Ovary (tissue), 3 donors: ENCODE results near the gene GART.

Source experiments
- CTCF ChIP-seq, 3 donors: fragments of 450-650 bp in 2 of 3; fragments of 200-600 bp in 1 of 3; IDR thresholded peaks; one replicate each; pipeline versions ENCODE4 v1.5.1 to v1.8.0; 2016 to 2022; ENCODE audit warnings: antibody characterized with exemption in 3 of 3, mild to moderate bottlenecking in 1 of 3
- EP300 ChIP-seq: sonication (generic); formaldehyde crosslinking; IDR thresholded peaks from one replicate; pipeline ENCODE4 v1.6.1; 2017; ENCODE audit warnings: antibody characterized with exemption
- POLR2A ChIP-seq: fragments of 450-650 bp; IDR thresholded peaks from one replicate; pipeline ENCODE4 v1.6.1; 2017; ENCODE audit warnings: antibody characterized with exemption, mild to moderate bottlenecking, moderate library complexity
- donor health status: DM: no; HTN: no; CAD: no.

- TF ChIP-seq POLR2A (no peak), EP300 (no peak), CTCF (IDR thresholded peaks at IDR 0.05) (no peak)
Observed at GRCh38 chr21:33461538-33462250, 80.2 kb downstream of the GART start.
